22Rv1 (cell line): Measurements from ENCODE around the gene IRS1.
"Not testable (repeated sequence)": the region's sequence is repeated elsewhere in the genome, so short reads cannot be mapped to it uniquely, and the experiment has no call there.

Source experiments
- H3K27ac ChIP-seq: fragments of 450-650 bp; 2 replicates; pipeline ENCODE4 v1.5.1; 2017
- CTCF ChIP-seq: fragments of 450-650 bp; IDR thresholded peaks from 2 replicates; pipeline ENCODE4 v1.5.1; 2017; ENCODE audit warnings: mild to moderate bottlenecking
- ZFX ChIP-seq: fragments of 450-650 bp; IDR thresholded peaks from 2 replicates; pipeline ENCODE4 v1.6.1; 2017; ENCODE audit warnings: antibody characterized with exemption, borderline replicate concordance

IRS1 gene, protein sequence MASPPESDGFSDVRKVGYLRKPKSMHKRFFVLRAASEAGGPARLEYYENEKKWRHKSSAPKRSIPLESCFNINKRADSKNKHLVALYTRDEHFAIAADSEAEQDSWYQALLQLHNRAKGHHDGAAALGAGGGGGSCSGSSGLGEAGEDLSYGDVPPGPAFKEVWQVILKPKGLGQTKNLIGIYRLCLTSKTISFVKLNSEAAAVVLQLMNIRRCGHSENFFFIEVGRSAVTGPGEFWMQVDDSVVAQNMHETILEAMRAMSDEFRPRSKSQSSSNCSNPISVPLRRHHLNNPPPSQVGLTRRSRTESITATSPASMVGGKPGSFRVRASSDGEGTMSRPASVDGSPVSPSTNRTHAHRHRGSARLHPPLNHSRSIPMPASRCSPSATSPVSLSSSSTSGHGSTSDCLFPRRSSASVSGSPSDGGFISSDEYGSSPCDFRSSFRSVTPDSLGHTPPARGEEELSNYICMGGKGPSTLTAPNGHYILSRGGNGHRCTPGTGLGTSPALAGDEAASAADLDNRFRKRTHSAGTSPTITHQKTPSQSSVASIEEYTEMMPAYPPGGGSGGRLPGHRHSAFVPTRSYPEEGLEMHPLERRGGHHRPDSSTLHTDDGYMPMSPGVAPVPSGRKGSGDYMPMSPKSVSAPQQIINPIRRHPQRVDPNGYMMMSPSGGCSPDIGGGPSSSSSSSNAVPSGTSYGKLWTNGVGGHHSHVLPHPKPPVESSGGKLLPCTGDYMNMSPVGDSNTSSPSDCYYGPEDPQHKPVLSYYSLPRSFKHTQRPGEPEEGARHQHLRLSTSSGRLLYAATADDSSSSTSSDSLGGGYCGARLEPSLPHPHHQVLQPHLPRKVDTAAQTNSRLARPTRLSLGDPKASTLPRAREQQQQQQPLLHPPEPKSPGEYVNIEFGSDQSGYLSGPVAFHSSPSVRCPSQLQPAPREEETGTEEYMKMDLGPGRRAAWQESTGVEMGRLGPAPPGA (N-terminal part only)

DNA sequence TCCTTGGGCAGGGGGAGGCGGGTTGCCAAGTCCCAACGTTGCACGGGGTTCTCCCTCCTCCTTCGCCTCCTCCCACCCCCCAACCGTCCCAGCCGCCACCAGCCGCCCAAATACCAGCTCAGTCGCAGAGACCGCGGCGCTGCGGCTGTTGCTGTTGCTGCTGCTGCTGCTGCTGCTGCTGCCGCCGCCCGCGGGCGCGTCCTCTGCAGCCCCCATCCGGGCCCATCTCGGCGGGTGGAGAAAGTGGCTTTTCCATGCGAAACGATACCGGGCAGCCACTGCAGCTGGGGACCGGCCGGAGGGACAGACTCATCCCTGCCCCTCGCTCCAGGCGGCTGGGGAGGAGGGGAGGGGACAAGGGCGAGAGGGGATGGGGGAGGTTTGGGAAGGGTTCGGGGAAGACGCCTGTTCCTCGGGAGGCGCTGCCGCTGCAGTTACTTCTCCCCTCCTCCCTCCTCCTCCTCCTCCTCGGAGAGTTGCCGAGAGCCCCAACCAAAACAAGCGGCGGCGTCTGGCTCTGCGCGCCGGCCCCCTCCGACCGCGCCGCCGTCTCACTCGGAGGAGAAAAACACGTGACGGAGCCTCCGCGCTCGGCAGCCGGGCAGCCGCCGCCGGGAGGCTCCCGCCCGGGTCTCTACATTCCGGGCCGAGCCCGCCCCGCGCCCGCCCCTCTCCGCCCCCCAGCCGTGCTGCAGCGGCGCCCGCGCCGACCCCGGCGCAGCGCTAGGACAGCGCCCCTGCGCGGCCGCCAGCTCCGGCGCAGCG lies at the start of gene IRS1:
IRS1 (minus strand) TSS at position 610 of the 765 bp plus-strand sequence. CDS start 1,082 bp downstream, outside the sequence.
- TF ChIP-seq CTCF = peak; percentile 87
- no peak for TF ChIP-seq ZFX
- H3K27ac ChIP-seq = peak within 1 kb of the TSS; percentile 81

- no peak for TF ChIP-seq CTCF
- no peak for TF ChIP-seq ZFX
- no peak overlapping the region for H3K27ac ChIP-seq
These were observed 49.7 kb upstream of the IRS1 start for GRCh38 chr2:226849349-226849748.

- no peak overlapping the region for H3K27ac ChIP-seq
These were observed 47.9 kb upstream of the IRS1 start for GRCh38 chr2:226847511-226847910.

GRCh38 chr2:226847090-226847489 lies 47.5 kb upstream of the IRS1 start:
- TF ChIP-seq CTCF (no peak), ZFX (no peak)
- no peak overlapping the region for H3K27ac ChIP-seq

More at GRCh38 chr2:226847511-226847910, 47.9 kb upstream of the IRS1 start:
- TF ChIP-seq CTCF = no peak
- no peak for TF ChIP-seq ZFX

DNA sequence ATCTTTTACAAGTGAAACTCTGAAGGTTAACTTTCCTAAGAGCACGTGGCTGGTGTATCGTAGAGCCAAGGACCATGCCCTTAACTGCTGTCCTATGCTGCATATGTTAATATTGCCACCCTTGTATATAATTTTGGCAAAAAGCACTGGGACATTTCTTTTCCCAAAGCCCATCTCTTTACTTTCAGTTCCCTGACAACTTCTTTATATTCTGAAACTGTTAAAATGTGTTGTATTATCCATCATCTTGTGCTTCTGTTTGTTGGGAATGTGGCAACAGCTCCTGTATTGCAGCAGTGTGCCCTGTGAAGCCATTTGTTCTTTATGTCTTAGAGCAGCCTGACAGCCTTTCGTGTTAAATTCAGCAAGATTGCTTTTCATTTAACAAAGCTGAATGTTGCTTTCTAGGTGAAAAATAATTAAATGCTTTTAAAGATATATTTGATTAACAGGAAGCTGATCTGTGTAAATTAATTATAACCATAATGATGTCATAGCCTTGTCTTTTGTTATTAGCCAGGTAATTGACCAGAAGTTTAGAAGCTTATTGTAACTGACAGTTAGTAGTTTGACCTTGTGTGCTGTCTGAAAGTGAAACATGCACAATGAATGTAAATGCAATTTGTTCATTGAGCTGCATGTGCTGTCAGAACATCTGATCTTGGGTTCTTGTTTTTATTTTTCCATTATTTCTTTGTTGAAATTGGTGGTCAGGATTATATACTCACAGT lies 45.9 kb upstream of the IRS1 start:
- H3K27ac ChIP-seq = no peak overlapping the region
- no peak for TF ChIP-seq CTCF
- TF ChIP-seq ZFX = no peak

DNA sequence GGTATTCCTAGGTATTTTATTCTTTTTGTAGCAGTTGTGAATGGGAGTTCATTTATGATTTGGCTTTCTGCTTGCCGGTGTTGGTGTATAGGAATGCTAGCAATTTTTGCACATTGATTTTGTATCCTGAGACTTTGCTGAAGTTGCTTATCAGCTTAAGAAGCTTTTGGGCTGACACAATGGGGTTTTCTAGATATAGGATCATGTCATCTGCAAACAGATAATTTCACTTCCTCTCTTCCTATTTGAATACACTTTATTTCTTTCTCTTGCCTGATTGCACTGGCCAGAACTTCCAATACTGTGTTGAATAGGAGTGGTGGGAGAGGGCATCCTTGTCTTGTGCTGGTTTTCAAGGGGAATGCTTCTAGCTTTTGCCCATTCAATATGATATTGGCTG lies 43.4 kb upstream of the IRS1 start:
- not testable (repeated sequence) for H3K27ac ChIP-seq

GRCh38 chr2:226839951-226840350 lies 40.3 kb upstream of the IRS1 start:
- no peak overlapping the region for H3K27ac ChIP-seq
- TF ChIP-seq CTCF (no peak), ZFX (no peak)
